GM12801 (cell line): Measurements from ENCODE around the gene NELL2.

ENCODE experiments used
- TF ChIP-seq, protein P1 (sequence below): IDR thresholded peaks from one replicate; pipeline ENCODE4 v1.5.1; 2011; ENCODE audit warnings: control low read depth; ENCODE audit not compliant: insufficient read length; ENCODE audit errors: extremely low read depth

NELL2 gene

DNA sequence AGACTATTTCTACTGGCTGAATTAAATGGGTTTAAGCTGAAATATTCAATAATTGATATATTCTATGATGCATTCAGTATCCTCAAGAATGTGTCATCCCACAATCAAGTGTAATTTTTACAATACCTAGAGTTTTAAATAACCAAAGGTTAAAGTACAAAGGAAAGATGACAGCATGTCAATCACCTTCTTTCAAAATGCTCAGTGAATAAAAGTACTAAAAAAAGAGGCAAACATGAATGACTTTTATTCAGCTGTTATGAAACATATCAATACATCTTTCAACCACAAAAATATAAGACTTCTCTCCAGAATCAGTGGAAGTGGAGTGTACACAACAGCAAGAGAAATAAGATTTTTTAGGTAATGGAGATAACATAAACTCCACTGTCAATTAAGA lies 72.0 kb downstream of the NELL2 start:
- TF ChIP-seq, protein P1, sequence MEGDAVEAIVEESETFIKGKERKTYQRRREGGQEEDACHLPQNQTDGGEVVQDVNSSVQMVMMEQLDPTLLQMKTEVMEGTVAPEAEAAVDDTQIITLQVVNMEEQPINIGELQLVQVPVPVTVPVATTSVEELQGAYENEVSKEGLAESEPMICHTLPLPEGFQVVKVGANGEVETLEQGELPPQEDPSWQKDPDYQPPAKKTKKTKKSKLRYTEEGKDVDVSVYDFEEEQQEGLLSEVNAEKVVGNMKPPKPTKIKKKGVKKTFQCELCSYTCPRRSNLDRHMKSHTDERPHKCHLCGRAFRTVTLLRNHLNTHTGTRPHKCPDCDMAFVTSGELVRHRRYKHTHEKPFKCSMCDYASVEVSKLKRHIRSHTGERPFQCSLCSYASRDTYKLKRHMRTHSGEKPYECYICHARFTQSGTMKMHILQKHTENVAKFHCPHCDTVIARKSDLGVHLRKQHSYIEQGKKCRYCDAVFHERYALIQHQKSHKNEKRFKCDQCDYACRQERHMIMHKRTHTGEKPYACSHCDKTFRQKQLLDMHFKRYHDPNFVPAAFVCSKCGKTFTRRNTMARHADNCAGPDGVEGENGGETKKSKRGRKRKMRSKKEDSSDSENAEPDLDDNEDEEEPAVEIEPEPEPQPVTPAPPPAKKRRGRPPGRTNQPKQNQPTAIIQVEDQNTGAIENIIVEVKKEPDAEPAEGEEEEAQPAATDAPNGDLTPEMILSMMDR: no peak

DNA sequence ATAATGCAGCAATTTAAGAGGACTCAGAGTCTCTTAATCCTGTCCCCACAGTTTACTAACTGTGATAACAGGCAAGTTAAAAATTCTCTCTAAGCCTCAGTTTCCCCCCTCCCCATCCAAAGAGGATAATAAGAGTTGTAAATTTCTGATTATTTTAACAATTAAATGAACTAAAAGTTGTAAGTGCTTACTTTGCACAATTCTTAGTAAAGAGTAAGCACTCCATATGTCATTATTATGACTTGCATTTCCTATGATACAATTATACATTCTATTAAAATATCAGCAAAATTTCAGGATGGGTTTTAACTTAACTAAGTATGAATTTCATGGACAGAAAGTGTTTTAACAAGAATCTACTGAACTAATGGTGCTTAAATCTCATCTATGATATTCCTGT lies 80.1 kb downstream of the NELL2 start:
- TF ChIP-seq, protein P1: no peak

DNA sequence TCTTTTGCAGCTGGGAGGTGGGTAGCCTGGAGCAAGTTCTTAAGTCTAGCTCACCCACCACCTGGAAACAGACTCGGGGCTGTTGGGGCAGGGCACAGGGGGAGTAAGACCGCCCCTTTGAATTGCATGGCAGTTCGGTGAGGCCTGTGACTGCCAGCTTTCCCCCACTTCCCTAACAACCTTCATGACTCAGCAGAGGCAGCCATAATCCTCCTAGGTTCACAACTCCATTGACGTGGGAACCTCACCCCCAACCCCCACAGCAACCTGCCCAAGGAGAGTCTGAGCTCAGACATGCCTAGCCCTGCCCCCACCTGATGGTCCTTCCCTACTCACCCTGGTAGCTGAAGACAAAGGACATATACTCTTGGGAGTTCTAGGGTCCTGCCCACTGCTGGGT lies 87.4 kb downstream of the NELL2 start:
- TF ChIP-seq, protein P1: no peak

DNA sequence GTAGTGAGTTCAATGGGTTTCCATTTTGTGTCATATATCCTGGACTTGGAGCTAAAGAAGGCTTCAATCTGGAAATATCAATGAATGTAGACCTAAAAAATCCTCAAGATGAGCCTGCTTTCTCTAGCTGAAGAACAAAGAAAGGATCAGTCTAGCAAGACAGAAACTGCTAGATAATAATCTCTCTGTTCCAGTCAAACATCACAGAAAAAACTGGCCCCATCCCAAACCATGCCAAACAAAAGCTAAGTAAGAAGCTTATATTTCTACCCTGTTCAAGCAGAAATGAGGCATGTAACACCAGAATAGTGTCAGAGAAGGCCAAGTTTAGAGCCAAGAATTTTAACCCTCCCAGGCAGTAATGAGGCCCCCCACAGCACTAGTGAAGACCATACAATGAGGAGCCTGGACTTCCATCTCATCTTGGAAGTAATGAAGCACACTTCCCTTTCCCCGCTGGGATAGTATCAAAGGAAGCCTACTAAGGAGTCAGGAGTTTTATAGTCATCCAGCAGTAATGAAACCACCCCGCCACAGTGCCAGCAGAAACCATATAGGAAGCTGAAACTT lies 95.8 kb downstream of the NELL2 start:
- TF ChIP-seq, protein P1: no peak

DNA sequence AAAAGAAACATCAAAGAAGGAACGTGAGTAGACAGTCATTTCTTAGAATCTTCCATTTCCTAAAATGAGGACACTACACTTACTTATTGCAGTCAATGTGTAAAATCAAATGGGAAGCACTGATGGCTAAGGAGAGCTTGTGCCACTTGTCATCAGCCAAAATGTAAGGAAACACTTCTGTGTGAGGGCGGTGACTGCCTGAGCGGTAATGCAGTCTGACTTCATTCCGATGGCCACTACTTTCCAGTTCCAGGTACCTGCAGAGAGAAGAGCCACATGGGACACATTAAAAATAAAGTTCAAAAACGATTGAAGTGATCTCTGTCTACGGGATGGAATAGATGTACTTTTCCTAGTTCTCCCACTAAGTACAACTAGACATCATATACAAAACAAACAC lies 96.3 kb downstream of the NELL2 start:
- TF ChIP-seq, protein P1: no peak

DNA sequence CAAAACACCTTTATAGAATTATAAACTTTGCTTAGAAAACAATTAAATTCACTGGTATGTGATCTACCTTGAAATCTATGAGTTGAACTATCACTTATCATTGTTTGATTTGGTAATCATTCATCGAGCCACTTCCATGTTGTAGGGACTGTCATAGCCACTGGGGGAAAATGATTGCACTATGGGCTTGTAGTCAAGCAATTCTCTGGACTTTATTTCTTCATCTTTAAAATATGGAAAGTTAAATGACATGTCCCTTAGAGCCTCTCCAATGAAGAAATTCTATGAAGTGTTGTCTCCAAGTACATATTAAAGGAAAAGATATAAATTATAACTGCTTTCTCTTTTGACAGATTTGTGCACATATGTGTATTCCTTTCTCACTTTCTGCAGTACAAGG lies 97.3 kb downstream of the NELL2 start:
- TF ChIP-seq, protein P1: no peak

DNA sequence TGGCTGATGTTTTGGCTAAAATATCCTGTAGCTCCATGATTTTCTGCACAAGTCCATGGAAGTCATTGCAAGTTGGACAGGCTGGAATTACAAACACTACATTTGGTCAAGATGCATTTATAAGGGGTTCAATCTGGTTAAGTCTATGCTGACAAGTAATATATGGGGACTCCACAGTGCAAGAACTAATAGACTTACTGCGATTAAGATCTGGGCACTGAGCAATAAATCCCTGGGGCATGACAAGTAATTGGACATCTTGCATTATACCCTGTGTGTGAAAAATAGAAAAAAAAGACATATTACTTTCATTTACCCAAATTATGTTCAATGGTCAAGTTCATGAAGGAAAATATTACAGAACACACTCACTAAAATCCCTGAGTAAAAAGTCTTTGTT lies 99.1 kb downstream of the NELL2 start:
- TF ChIP-seq, protein P1: no peak
